ENCODE data around the gene CDHR1.

Gene CDHR1

DNA sequence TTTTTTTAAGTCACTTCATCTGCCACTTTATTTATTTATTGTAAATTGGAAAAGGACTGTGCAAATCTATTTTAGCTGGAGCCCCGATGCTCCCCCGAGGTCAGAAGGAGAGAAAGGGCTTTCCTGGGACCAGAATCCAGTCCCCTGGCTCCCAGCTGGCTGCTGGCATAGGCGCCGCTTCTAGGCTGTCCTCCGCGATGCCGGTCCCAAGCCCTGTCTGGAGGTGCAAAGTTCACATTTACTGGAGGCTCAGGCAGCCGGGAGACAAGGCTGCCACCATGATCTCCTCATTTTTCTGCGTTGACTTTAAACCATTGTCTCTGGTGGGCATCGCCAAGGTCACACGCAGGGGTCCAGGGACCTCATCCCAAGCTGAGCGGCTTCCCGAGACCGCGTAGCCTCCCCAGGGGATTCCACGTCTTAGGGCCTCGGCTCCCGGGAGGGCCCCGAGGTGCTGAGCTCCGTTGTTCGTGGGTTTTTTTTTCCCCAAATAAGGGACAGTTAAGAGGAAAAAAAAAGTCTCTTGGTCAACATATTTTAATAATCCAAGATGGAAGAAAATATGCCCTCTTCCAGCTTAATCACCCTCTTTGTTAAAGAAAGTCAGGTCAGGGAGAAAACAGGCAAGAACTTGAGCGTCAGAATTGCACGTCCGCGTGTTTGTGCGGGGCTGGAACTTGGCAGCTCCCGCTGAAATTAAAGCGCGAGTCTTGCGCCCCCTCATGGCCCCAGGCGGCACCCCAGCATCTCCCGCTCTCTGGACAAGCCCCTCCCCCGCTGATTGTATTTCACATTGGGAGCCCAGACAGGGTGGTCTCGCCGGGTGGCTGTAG lies 62.4 kb downstream of the CDHR1 start:
- FAIRE-seq (no peak), DNase-seq (ENCODE audit: extremely low spot score, insufficient read length, low read depth) (no peak)

DNA sequence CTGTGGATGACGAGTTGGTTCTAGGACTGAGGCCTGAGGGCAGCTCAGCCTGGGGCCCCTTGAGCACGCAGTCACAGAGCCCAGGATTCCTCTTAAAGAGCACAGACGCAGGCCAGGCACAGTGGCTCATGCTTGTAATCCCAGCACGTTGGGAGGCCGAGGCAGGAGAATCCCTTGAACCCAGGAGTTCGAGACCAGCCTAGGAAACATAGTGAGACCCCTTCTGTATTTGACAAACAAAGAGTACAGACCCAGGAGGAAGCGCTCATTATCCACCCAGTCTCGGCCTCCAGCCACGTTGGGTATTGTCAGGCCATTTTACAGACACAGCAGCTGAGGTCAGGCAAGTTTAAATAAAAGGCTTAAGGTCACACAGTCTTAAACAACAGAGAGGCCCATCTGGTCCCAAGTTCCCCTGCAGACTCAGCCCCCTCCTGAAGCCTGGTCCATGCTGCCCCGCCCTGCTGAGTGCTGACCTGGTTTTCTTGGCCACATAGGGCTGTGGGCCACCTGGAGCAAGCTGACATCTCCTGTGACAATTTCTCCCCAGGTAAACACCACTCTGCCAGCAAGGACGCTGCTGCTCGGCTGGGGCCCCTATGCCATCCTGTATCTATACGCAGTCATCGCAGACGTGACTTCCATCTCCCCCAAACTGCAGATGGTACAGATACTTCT lies 63.1 kb downstream of the CDHR1 start:
- FAIRE-seq (no peak), DNase-seq (ENCODE audit: extremely low spot score, insufficient read length, low read depth) (no peak)

DNA sequence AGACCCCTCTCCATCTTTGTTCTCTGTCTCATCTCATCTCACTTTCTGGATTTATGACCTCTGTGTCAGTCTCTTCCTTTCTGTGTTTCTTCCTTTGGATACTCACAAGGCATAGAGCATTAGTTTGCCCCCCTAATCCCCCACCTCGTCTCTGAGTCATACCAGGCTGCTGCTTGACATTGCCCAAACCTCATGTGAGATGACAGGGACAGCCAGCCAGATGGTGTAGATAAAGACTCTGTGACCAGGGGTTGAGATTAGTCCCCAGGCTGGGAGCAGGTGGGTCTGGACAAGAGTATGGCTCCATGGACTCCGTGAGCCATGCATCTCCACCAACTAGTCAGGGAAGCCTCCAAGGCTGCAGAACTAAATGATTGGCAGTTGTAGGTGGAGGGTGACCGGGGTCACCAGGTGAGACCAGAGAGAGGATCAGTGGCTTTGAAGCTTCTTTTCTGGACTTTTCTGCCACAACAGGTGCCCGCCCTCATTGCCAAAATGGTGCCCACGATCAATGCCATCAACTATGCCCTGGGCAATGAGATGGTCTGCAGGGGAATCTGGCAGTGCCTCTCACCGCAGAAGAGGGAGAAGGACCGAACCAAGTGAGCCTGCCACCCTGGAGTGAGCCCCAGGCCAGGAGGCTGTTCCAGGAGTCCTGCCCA lies 63.8 kb downstream of the CDHR1 start:
- no peak for FAIRE-seq

DNA sequence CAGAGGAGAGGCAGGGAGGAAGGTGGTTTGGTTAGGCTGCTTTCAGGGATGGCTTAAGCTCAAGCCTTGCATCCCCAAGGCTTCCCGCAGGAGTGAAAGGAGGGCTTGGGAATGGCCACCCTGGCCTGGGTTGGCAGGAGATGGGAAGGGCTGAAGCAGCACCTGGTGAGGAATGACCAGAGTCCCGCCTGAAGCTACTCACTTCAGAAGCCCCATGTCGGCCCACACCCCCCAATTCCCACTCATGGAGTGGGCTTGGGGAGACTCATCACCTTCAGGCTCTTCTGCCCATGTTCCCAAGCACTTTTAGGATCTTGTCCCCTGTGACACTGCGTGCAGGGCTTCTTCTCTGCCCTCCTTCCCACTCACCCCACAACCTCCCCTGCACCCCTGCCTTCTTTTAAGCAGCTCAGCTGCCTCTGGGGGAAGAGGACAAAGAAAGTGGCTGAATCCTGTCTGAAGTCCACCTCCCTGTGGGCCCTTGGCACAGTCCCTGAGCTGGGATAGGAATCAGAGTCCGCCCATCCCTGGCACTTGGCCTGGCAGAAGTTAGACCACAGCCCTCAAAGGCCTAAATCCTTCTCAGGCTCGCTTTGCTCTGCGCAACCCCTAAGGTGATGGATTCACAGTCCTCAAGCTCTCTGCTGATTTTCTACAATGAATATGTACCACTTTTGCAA lies 67.0 kb downstream of the CDHR1 start:
- DNase-seq (ENCODE audit: extremely low spot score, insufficient read length, low read depth) (no peak), FAIRE-seq (no peak)

More for the DNA sequence above, 63.8 kb downstream of the CDHR1 start:
- no peak for DNase-seq (ENCODE audit: extremely low spot score, insufficient read length, low read depth)

DNA sequence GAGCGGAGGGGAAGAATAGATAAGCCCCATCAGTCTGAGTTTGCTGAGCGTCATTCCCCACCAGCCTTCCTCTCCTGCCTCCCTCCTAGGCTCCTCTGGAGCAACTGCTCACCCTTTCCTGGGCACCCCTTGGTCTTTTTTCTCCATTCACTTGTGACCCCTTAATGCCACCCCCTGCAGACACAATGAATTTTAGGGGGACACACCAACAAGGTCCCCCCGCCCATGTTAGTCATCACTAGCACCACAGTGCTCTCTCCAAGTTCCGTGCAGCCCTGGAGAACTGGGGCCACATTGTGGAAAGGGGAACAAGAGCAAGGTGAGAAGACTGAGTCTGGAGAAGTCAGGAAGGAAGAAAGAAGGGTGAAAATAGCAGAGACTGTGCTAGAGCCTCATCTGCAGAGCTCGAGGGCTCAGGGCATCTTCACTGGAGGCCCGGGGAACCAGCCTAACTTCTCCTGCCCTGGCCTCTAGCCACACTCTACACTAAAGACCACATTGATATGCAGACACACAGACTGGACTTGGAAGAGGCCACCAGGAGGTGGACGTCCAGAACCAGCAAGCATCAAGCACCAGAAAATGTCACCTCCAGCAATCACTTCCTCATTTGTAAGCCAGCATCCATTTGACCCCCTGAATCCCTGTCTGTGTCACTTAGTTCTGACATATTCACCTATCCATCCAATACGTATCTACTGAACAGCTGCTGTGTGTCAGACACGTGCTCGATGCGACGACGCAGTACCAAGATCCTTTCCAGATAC lies 68.0 kb downstream of the CDHR1 start:
- no peak for DNase-seq (ENCODE audit: extremely low spot score, insufficient read length, low read depth)
- FAIRE-seq: no peak

DNA sequence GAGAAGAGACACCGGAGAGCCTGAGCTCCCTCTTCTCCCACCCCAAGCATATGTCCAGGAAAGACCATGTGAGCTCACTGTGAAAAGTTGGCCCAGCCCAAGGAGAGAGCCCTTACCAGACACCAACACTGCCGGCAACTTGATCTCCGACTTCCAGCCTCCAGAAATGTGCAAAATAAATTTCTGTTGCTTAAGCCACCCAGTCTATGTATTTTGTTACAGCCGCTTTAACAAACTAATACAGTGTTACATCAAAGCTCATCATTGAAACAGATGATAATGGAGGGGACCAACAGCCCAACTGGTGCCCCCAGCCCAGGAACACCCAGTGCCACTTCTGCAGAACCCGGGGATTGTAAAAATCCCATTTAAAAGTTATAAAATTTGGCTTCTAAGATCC lies 69.4 kb downstream of the CDHR1 start:
- no peak for FAIRE-seq
- no peak for DNase-seq (ENCODE audit: extremely low spot score, insufficient read length, low read depth)

DNA sequence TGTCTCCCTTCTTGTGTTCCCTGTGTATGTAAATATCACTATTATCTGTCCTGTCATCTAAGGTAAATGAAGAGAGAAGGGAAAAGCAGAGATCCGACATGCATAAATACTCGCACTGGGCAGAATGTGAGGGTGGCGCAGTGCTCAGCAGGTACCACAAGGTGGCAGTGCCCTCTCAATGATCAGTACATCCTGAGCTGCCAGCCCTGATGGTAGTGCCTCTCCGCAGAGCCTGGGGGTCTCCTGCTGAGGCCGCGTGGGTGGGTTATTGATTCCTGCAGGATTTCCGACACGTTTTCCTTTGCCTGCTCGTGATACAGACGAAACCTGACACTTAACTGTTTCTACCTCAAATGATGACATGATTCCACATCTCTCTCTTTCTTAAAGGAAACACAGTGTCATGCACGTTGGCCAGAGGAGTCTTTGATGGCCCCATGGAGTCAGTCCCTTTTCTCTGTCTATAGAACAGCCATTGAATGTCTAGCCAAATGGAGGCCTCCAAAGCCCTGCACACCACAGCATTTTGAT lies 70.3 kb downstream of the CDHR1 start:
- FAIRE-seq (peak; percentile 88), DNase-seq (ENCODE audit: extremely low spot score, insufficient read length, low read depth) (peak; percentile 54)

DNA sequence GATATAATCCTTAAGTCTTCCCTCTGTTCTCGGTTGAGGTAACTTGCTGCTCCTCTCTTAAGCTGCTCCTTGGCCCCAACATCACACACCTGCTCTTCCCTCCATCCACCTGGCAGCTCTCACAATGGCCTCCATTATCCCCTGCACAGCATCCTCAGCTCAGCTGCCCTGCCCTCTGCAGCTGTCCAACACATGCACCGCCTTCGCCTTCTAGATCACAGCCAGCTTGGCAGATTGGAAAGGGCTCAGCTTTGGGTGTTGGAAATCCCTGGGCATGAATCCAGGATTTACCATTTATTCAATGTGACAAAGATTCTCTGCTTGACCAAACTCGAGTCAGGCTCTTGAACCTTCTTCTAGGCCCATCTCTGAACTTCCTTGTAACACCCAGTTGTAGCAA lies 71.1 kb downstream of the CDHR1 start:
- FAIRE-seq: no peak
- DNase-seq (ENCODE audit: extremely low spot score, insufficient read length, low read depth): no peak

DNA sequence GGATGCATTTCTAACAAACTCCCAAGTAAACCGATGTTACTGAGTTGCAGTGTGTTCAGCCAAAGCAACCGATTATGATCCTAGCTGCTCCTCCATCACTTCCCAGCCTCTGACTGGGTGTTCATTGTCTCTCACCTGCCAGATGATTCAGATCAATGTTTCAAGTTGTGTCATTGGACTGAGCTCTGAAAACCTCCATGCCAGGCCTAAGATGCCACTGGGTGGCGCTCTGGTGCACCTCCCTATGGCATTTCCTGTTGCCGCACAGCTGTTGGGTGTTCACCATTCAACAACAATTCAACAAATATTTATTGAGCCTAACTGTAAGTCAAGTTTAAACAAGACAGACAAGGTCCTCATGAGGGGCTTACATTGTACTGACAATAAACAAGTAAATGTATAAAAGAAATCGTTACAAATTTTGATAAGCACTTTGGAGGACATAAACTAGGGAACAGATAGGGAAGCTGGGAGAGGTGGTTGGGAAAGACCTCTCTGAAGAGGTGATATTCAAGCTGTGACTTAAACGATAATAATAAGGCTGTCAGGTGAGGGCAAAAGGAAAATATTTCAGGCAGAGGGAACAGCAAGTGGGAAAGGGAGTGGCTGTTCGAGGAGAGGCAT lies 73.3 kb downstream of the CDHR1 start:
- FAIRE-seq (no peak), DNase-seq (ENCODE audit: extremely low spot score, insufficient read length, low read depth) (no peak)

DNA sequence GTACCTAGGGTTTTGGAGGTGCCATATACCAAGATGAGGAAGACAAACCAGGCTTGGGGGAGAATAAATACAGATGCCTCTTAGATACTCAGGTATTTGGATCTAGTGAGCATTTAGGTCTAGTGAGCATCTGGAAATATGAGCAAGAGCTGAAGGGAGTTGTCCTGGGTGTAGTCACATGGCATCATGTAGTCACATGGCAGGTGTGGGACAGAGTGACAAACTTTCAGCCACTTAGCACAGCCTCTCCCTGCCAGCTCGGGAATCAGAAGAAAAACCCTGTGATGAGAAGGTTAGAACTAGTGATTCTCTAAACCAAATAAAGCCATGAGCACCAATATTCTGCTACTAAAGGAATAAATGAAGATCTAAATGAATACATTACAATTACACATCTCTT lies 74.8 kb downstream of the CDHR1 start:
- DNase-seq (ENCODE audit: extremely low spot score, insufficient read length, low read depth) (no peak), FAIRE-seq (no peak)

Data from GM18507 (cell line).